Measurements from ENCODE around the gene TMEM208. TPM values are rescaled to one million over a fixed set of nuclear protein-coding genes. Genes with fewer than 3 reads are reported as not detected.

Gene TMEM208
- total RNA-seq, 1 donor from 2014 or later, result 42.6 TPM

GRCh38 chr16:67229906-67230808, 3.2 kb downstream of the TMEM208 start:
- H3K36me3 Mint-ChIP-seq (ENCODE audit: unreplicated experiment), result no peaks in the 10 kb centered on the region
- peaks cover 14% of the 10 kb centered on the region for H3K4me1 Mint-ChIP-seq (ENCODE audit: low read depth, unreplicated experiment)
- no peak overlapping the region for H3K4me3 Mint-ChIP-seq (ENCODE audit: unreplicated experiment)
- no peak overlapping the region for H3K27ac Mint-ChIP-seq (ENCODE audit: unreplicated experiment)
- peaks cover 11% of the 10 kb centered on the region for H3K27me3 Mint-ChIP-seq (ENCODE audit: unreplicated experiment)
- TF ChIP-seq, protein P1, sequence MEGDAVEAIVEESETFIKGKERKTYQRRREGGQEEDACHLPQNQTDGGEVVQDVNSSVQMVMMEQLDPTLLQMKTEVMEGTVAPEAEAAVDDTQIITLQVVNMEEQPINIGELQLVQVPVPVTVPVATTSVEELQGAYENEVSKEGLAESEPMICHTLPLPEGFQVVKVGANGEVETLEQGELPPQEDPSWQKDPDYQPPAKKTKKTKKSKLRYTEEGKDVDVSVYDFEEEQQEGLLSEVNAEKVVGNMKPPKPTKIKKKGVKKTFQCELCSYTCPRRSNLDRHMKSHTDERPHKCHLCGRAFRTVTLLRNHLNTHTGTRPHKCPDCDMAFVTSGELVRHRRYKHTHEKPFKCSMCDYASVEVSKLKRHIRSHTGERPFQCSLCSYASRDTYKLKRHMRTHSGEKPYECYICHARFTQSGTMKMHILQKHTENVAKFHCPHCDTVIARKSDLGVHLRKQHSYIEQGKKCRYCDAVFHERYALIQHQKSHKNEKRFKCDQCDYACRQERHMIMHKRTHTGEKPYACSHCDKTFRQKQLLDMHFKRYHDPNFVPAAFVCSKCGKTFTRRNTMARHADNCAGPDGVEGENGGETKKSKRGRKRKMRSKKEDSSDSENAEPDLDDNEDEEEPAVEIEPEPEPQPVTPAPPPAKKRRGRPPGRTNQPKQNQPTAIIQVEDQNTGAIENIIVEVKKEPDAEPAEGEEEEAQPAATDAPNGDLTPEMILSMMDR (IDR thresholded peaks at IDR 0.05; ENCODE audit: partially characterized antibody, unreplicated experiment), result no peak
- H3K9me3 Mint-ChIP-seq (ENCODE audit: unreplicated experiment), result peaks cover 3% of the 10 kb centered on the region
- DNase-seq, result no peak

- TF ChIP-seq, protein P1 (IDR thresholded peaks at IDR 0.05; ENCODE audit: partially characterized antibody, unreplicated experiment), result no peak
- DNase-seq, result no peak
- Mint-ChIP-seq H3K27ac (ENCODE audit: unreplicated experiment) (no peak overlapping the region), H3K4me3 (ENCODE audit: unreplicated experiment) (no peak overlapping the region), H3K4me1 (ENCODE audit: low read depth, unreplicated experiment) (peaks cover 9% of the 10 kb centered on the region), H3K36me3 (ENCODE audit: unreplicated experiment) (no peaks in the 10 kb centered on the region), H3K27me3 (ENCODE audit: unreplicated experiment) (peaks cover 11% of the 10 kb centered on the region), H3K9me3 (ENCODE audit: unreplicated experiment) (peaks cover 3% of the 10 kb centered on the region)
Observed at GRCh38 chr16:67230809-67231660, 4.1 kb downstream of the TMEM208 start.

GRCh38 chr16:67233596-67233995, 6.7 kb downstream of the TMEM208 start:
- no peaks in the 10 kb centered on the region for H3K9me3 Mint-ChIP-seq (ENCODE audit: unreplicated experiment)
- H3K36me3 Mint-ChIP-seq (ENCODE audit: unreplicated experiment), result no peaks in the 10 kb centered on the region
- H3K4me1 Mint-ChIP-seq (ENCODE audit: low read depth, unreplicated experiment), result no peaks in the 10 kb centered on the region
- H3K27ac Mint-ChIP-seq (ENCODE audit: unreplicated experiment), result no peak overlapping the region
- peaks cover 3% of the 10 kb centered on the region for H3K27me3 Mint-ChIP-seq (ENCODE audit: unreplicated experiment)
- H3K4me3 Mint-ChIP-seq (ENCODE audit: unreplicated experiment), result no peak overlapping the region
- DNase-seq, result no peak
- TF ChIP-seq, protein P1 (IDR thresholded peaks at IDR 0.05; ENCODE audit: partially characterized antibody, unreplicated experiment), result no peak

GRCh38 chr16:67234180-67234597, 7.3 kb downstream of the TMEM208 start:
- H3K36me3 Mint-ChIP-seq (ENCODE audit: unreplicated experiment), result no peaks in the 10 kb centered on the region
- H3K4me3 Mint-ChIP-seq (ENCODE audit: unreplicated experiment), result no peak overlapping the region

More at GRCh38 chr16:67234180-67234597, 7.3 kb downstream of the TMEM208 start:
- H3K9me3 Mint-ChIP-seq (ENCODE audit: unreplicated experiment), result no peaks in the 10 kb centered on the region
- no peak for DNase-seq
- TF ChIP-seq, protein P1 (IDR thresholded peaks at IDR 0.05; ENCODE audit: partially characterized antibody, unreplicated experiment), result no peak
- peaks cover 3% of the 10 kb centered on the region for H3K27me3 Mint-ChIP-seq (ENCODE audit: unreplicated experiment)
- no peak overlapping the region for H3K27ac Mint-ChIP-seq (ENCODE audit: unreplicated experiment)
- H3K4me1 Mint-ChIP-seq (ENCODE audit: low read depth, unreplicated experiment), result no peaks in the 10 kb centered on the region

Measured in glutamatergic neuron (in vitro differentiated cells).